HepG2 (cell line): Measurements from ENCODE around the gene CRYAA. TPM values are rescaled to one million over a fixed set of nuclear protein-coding genes. Genes with fewer than 3 reads are reported as not detected.
"Not testable (repeated sequence)": the region's sequence is repeated elsewhere in the genome, so short reads cannot be mapped to it uniquely, and the experiment has no call there.

Experiments
- ATAC-seq: fragments of 200-7000 bp; cut with Tn5 transposase; 3 replicates; pipeline ENCODE4 v1.9.1; 2020; ENCODE audit warnings: mild to moderate bottlenecking, moderate library complexity
- BruUV-seq: library from RNA; stranded (reverse); fragments of 400-500 nt; replicated peaks from 2 replicates; lab custom pipeline; 2021; lab: Mats Ljungman, UMichigan
- CTCF ChIA-PET: fragments of 300-600 bp; formaldehyde crosslinking; extraction: SDS; loops from one replicate; lab custom pipeline; 2021; ENCODE audit warnings: low total read pairs, inconsistent platforms, low intra/inter-chr PET ratio; lab: Yijun Ruan, JAX
- POLR2A ChIA-PET: fragments of 350-600 bp; sonication (Branson Sonifier 250); formaldehyde crosslinking; loops from one replicate; lab custom pipeline; 2020; ENCODE audit warnings: antibody characterized with exemption, inconsistent platforms; lab: Yijun Ruan, JAX
- DNase-seq: peaks from one replicate; pipeline ENCODE4 v3.0.0-alpha.2; 2015; ENCODE audit warnings: low spot score
- FAIRE-seq: peaks from 3 replicates; lab custom pipeline; 2011; peaks lifted over from hg19 to GRCh38; lab: Jason Lieb, UNC
- H2AFZ ChIP-seq: one replicate; pipeline ENCODE4 v1.6.1; 2011; ENCODE audit warnings: low read length, inconsistent platforms
- H3K27ac ChIP-seq: fragments of 300-600 bp; 3 replicates; pipeline ENCODE4 v1.8.0; 2011; ENCODE audit warnings: mixed run types, mild to moderate bottlenecking, mixed read lengths, low read length, inconsistent platforms; ENCODE audit not compliant: insufficient read depth; ENCODE audit errors: extremely low read length
- H3K27me3 ChIP-seq, 2 experiments: fragments of 200-600 bp in 1 of 2; 2 replicates in 1 of 2; 3 replicates in 1 of 2; pipeline versions ENCODE4 v1.6.0 to v1.8.0; 2011; ENCODE audit warnings: low read length in 2 of 2, mild to moderate bottlenecking in 2 of 2, moderate library complexity in 2 of 2, inconsistent platforms in 1 of 2; ENCODE audit not compliant: insufficient read depth in 2 of 2, control insufficient read depth in 1 of 2
- H3K36me3 ChIP-seq, 2 experiments: fragments of 200-600 bp in 1 of 2; replicated peaks in 1 of 2; 2 replicates in 1 of 2; 3 replicates in 1 of 2; pipeline versions ENCODE4 v1.5.1 to v1.8.0; 2011; ENCODE audit warnings: low read length in 2 of 2, inconsistent platforms in 1 of 2; ENCODE audit not compliant: insufficient read depth in 2 of 2, control insufficient read depth in 1 of 2
- H3K4me1 ChIP-seq: 2 replicates; pipeline ENCODE4 v1.5.1; 2012; ENCODE audit warnings: low read length, inconsistent platforms; ENCODE audit not compliant: insufficient read depth
- H3K4me2 ChIP-seq: 2 replicates; pipeline ENCODE4 v1.6.0; 2011; ENCODE audit warnings: low read depth, low read length, inconsistent platforms
- H3K4me3 ChIP-seq, 3 experiments: fragments of 200-600 bp in 1 of 3; sonication (generic), shearing (Covaris generic) in 1 of 3; replicated peaks in 1 of 3; 2 replicates each; pipeline ENCODE4 v1.5.1; 2011 to 2016; ENCODE audit warnings: low read length in 3 of 3, inconsistent platforms in 2 of 3, low read depth in 2 of 3, mild to moderate bottlenecking in 2 of 3, control low read depth in 1 of 3, mixed read lengths in 1 of 3; ENCODE audit not compliant: insufficient read depth in 1 of 3
- H3K79me2 ChIP-seq: one replicate; pipeline ENCODE4 v1.6.1; 2011; ENCODE audit warnings: low read length, inconsistent platforms; ENCODE audit not compliant: insufficient read depth
- H3K9ac ChIP-seq: 2 replicates; pipeline ENCODE4 v1.6.0; 2011; ENCODE audit warnings: mild to moderate bottlenecking, low read depth, low read length, inconsistent platforms; ENCODE audit not compliant: insufficient read depth
- H3K9me3 ChIP-seq: 2 replicates; pipeline ENCODE4 v1.5.1; 2012; ENCODE audit warnings: mild to moderate bottlenecking, low read length
- H4K20me1 ChIP-seq: 2 replicates; pipeline ENCODE4 v1.6.0; 2011; ENCODE audit warnings: inconsistent platforms, mild to moderate bottlenecking, low read length, moderate library complexity; ENCODE audit not compliant: insufficient read depth
- RFX3 ChIP-seq: IDR thresholded peaks from 2 replicates; pipeline ENCODE4 v1.6.1; 2016; ENCODE audit warnings: missing biosample characterization, missing genetic modification reagents
- SAP130 ChIP-seq: IDR thresholded peaks from 2 replicates; pipeline ENCODE4 v1.6.1; 2016; ENCODE audit warnings: low read depth
- WGBS: methylation state at CpG from one replicate; pipeline ENCODE4 v1.1.6; 2017; ENCODE audit warnings: low lambda C conversion rate; 5-methylcytosine and 5-hydroxymethylcytosine counted together
- in situ Hi-C: cut with HindIII; loops from 2 replicates; pipeline ENCODE4 v1.10.0; 2017; ENCODE audit warnings: low pct_unique_long_range_greater_than_20kb; ENCODE audit not compliant: extremely low pct_ligation_motif_present
- intact Hi-C: fragments of 100-400 bp; cut with micrococcal nuclease; formaldehyde crosslinking; loops from one replicate; pipeline ENCODE4 v1.10.0; 2022; ENCODE audit not compliant: unreplicated experiment
- polyA plus RNA-seq, 8 experiments: library from polyadenylated mRNA; depleted of rRNA in 3 of 8; stranded (reverse) in 7 of 8; unstranded in 1 of 8; fragments of >200 nt; fragmentation: Illumina TruSeq in 4 of 8; extraction: Trizol in 4 of 8; gene quantifications; 2 replicates each; pipeline versions ENCODE4 v1.2.1 to v1.2.3, GENCODE V29; 2011 to 2016; ENCODE audit warnings: low read depth in 4 of 8, missing spikeins in 1 of 8, mixed read lengths in 1 of 8; ENCODE audit not compliant: insufficient read depth in 1 of 8
- total RNA-seq, 5 experiments: library from RNA; depleted of rRNA; stranded (reverse); fragments of >200 nt; fragmentation: Illumina TruSeq; extraction: Trizol; gene quantifications; 2 replicates each; pipeline ENCODE4 v1.2.3, GENCODE V29; 2016; ENCODE audit warnings: low read depth in 1 of 5

CRYAA gene
- total and polyA plus RNA-seq, 2 of the 13 experiments (the other 11 are each of a cell fraction or from before 2014, with no cell fraction given): 5.6 to 8.6 TPM

GRCh38 chr21:43174998-43175397, 6.2 kb downstream of the CRYAA start:
- H3K36me3 ChIP-seq, H3K27me3 ChIP-seq, H3K79me2 ChIP-seq, H3K4me2 ChIP-seq, DNase-seq, CTCF ChIA-PET, H2AFZ ChIP-seq, H4K20me1 ChIP-seq, BruUV-seq, in situ Hi-C loops, POLR2A ChIA-PET, H3K9me3 ChIP-seq, intact Hi-C loops, H3K9ac ChIP-seq, H3K4me3 ChIP-seq, H3K4me1 ChIP-seq, H3K27ac ChIP-seq: not testable (repeated sequence)
- FAIRE-seq (peak; percentile 92), ATAC-seq (peak; percentile 48)
- peak; percentile 20; the same call in 1 of the 2 replicates for TF ChIP-seq SAP130 (CRISPR knock-in tag)
- TF ChIP-seq RFX3: peak; percentile 53; the same call in 1 of the 2 replicates
- WGBS: no CpG with 5 or more reads among the region's 4 CpGs

DNA sequence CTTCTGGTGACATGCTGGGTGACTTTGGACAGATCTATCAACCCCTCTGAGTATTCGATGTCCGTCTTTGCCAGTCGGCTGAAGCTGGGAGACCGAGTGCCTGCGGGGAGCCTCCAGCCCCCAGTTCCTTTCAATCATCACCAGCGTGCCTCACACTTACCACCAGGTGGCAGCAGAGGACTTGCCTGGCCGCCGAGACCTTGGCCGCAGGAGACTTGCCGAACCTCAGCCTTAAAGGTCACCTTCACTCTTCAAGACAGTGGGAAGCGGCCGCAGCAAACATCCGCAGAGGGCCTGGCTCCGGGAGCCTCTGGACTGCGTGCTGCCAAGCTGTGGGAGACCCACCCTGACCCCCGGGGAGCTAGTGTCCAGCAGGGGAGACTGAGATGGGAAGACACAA, 7.8 kb downstream of the CRYAA start:
- H3K9me3 ChIP-seq, ATAC-seq, intact Hi-C loops, H3K36me3 ChIP-seq, POLR2A ChIA-PET, H4K20me1 ChIP-seq, in situ Hi-C loops, BruUV-seq, H2AFZ ChIP-seq, H3K4me1 ChIP-seq, H3K4me2 ChIP-seq, H3K27ac ChIP-seq, H3K4me3 ChIP-seq, H3K27me3 ChIP-seq, CTCF ChIA-PET, DNase-seq, H3K79me2 ChIP-seq, H3K9ac ChIP-seq: not testable (repeated sequence)
- WGBS: no CpG with 5 or more reads among the region's 16 CpGs
- FAIRE-seq: peak; percentile 42

GRCh38 chr21:43177043-43177906, 8.5 kb downstream of the CRYAA start:
- H3K4me2 ChIP-seq, in situ Hi-C loops, H3K4me1 ChIP-seq, H3K36me3 ChIP-seq, H3K79me2 ChIP-seq, intact Hi-C loops, CTCF ChIA-PET, H3K4me3 ChIP-seq, H4K20me1 ChIP-seq, H2AFZ ChIP-seq, POLR2A ChIA-PET, H3K9me3 ChIP-seq, H3K9ac ChIP-seq, DNase-seq, BruUV-seq, H3K27me3 ChIP-seq, H3K27ac ChIP-seq: not testable (repeated sequence)
- no CpG with 5 or more reads among the region's 20 CpGs for WGBS
- peak; percentile 8; the same call in 1 of the 3 replicates for ATAC-seq
- peak; percentile 48 for FAIRE-seq

DNA sequence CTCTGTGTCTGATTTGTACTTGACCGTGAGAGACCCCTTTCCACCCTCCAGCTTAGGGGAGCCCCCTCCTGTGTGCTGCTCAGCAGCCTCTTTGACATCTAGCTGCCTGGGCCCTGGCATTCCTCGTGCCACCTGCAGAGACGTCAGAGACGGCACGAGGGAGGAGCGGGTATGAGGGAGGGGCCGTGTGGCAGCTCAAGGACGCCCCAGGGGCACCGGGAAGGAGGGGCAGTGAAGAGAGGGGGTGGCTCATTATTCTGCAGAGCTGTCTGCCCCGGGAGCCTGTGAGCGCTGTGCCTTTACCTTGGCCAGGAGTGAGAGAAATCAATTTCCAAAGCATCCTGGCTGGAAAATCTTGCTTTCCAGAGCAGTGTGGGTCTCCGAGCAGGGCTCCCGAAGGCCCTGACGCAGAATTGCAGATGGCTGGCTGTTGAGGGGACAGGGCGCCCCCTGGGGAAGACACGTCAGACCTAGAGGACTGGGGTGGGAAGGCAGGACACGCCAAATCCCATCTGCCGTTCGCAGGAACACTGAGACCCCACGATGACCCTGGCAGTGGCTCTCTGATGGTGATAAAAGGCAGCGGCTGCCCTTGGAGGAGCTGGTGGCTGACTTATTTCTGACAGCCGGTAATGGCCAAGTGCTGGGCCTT, 9.5 kb downstream of the CRYAA start:
- H3K4me1 ChIP-seq, BruUV-seq, H4K20me1 ChIP-seq, H3K27ac ChIP-seq, POLR2A ChIA-PET, H3K9ac ChIP-seq, H3K4me3 ChIP-seq, H3K79me2 ChIP-seq, H3K9me3 ChIP-seq, in situ Hi-C loops, CTCF ChIA-PET, H3K27me3 ChIP-seq, DNase-seq, H2AFZ ChIP-seq, H3K36me3 ChIP-seq, H3K4me2 ChIP-seq, intact Hi-C loops: not testable (repeated sequence)
- FAIRE-seq (peak; percentile 39), ATAC-seq (peak; percentile 47)
- no CpG with 5 or more reads among the region's 22 CpGs for WGBS
